MM.1S (cell line): ENCODE results near the gene RIF1.
A peak's percentile ranks its signal among the peaks of the same experiment; 100 is the strongest.

Experiments
- DNase-seq: peaks from one replicate; pipeline ENCODE4 v3.0.0-alpha.2; 2015
- H2AFZ ChIP-seq: fragments of 300-600 bp; sonication (generic); 2 replicates; pipeline ENCODE4 v1.6.0; 2016; ENCODE audit warnings: antibody characterized with exemption, low read length
- H3F3A ChIP-seq: fragments of 300-600 bp; sonication (generic); 2 replicates; pipeline ENCODE4 v1.6.1; 2016; ENCODE audit warnings: mild to moderate bottlenecking, antibody characterized with exemption, low read length, moderate library complexity, mixed read lengths; ENCODE audit not compliant: insufficient read depth
- H3K27ac ChIP-seq: fragments of 300-600 bp; sonication (generic); 2 replicates; pipeline ENCODE4 v1.5.1; 2016; ENCODE audit warnings: mild to moderate bottlenecking, low read length
- H3K27me3 ChIP-seq: fragments of 300-600 bp; sonication (generic); replicated peaks from 2 replicates; pipeline ENCODE4 v1.6.0; 2016; ENCODE audit warnings: low read length; ENCODE audit not compliant: insufficient read depth
- H3K36me3 ChIP-seq: fragments of 300-600 bp; sonication (generic); replicated peaks from 2 replicates; pipeline ENCODE4 v1.6.1; 2016; ENCODE audit warnings: mild to moderate bottlenecking, low read length, mixed read lengths; ENCODE audit not compliant: insufficient read depth
- H3K4me1 ChIP-seq: fragments of 300-600 bp; sonication (generic); 2 replicates; pipeline ENCODE4 v1.6.1; 2016; ENCODE audit warnings: low read length, mixed read lengths
- H3K4me2 ChIP-seq: fragments of 300-600 bp; sonication (generic); 2 replicates; pipeline ENCODE4 v1.6.0; 2016; ENCODE audit warnings: low read depth, low read length
- H3K4me3 ChIP-seq: fragments of 300-600 bp; sonication (generic); 2 replicates; pipeline ENCODE4 v1.5.1; 2016; ENCODE audit warnings: low read length, mixed read lengths
- H3K79me2 ChIP-seq: fragments of 300-600 bp; sonication (generic); 2 replicates; pipeline ENCODE4 v1.6.1; 2016; ENCODE audit warnings: mixed run types, low read length, mixed read lengths
- H3K9ac ChIP-seq: fragments of 300-600 bp; sonication (generic); 2 replicates; pipeline ENCODE4 v1.6.1; 2016; ENCODE audit warnings: low read length, mixed read lengths
- H3K9me2 ChIP-seq: fragments of 300-600 bp; sonication (generic); replicated peaks from 2 replicates; pipeline ENCODE4 v1.6.1; 2016; ENCODE audit warnings: mild to moderate bottlenecking, low read length, mixed read lengths; ENCODE audit not compliant: insufficient read depth
- H3K9me3 ChIP-seq: fragments of 300-600 bp; sonication (generic); replicated peaks from 2 replicates; pipeline ENCODE4 v1.6.1; 2016; ENCODE audit warnings: mild to moderate bottlenecking, low read length, mixed read lengths; ENCODE audit not compliant: insufficient read depth
- H4K20me1 ChIP-seq: fragments of 300-600 bp; sonication (generic); 2 replicates; pipeline ENCODE4 v1.6.1; 2016; ENCODE audit warnings: mild to moderate bottlenecking, low read length, moderate library complexity, mixed read lengths; ENCODE audit not compliant: insufficient read depth
- CTCF ChIP-seq: fragments of 300-600 bp; sonication (generic); IDR thresholded peaks from 2 replicates; pipeline ENCODE4 v1.5.1; 2016; ENCODE audit warnings: antibody characterized with exemption, low read length, mixed read lengths
- EZH2 ChIP-seq: fragments of 300-600 bp; sonication (generic); optimal IDR thresholded peaks from 2 replicates; pipeline ENCODE3; 2017; ENCODE audit warnings: low read depth, mild to moderate bottlenecking, antibody characterized with exemption, low read length, mixed read lengths
- EZH2phosphoT487 ChIP-seq: fragments of 300-600 bp; sonication (generic); IDR thresholded peaks from 2 replicates; pipeline ENCODE4 v1.6.1; 2018; ENCODE audit warnings: antibody characterized with exemption, low read length

The RIF1 gene

GRCh38 chr2:151409601-151410484, at the start of gene RIF1:
Gene RIF1 (plus strand): TSS chr2:151409902. CDS start chr2:151410424, 522 bp downstream.
- Histone ChIP-seq H3F3A (no peaks in the 10 kb centered on the region), H3K4me1 (peaks cover 10% of the 10 kb centered on the region; the same call in 1 of the 2 replicates), H3K27ac (peak within 1 kb of the TSS; percentile 84), H3K4me3 (peak within 1 kb of the TSS; percentile 99), H4K20me1 (0 out of 2 replicates have a peak, but pooled peaks cover 3% of the 10 kb centered on the region), H3K36me3 (peaks cover 12% of the 10 kb centered on the region), H3K9me3 (no peaks in the 10 kb centered on the region), H2AFZ (peak within 1 kb of the TSS; percentile 67), H3K9me2 (no peaks in the 10 kb centered on the region), H3K9ac (peak within 1 kb of the TSS; percentile 98), H3K4me2 (peak within 1 kb of the TSS; percentile 70), H3K27me3 (no peaks in the 10 kb centered on the region), H3K79me2 (peaks cover 51% of the 10 kb centered on the region)
- TF ChIP-seq EZH2phosphoT487 (no peak), CTCF (peak; percentile 54), EZH2 (no peak)
- DNase-seq: peak; percentile 84

- no peaks in the 10 kb centered on the region for H4K20me1 ChIP-seq
- no peaks in the 10 kb centered on the region for H3F3A ChIP-seq
- no peak for DNase-seq
- no peaks in the 10 kb centered on the region for H3K36me3 ChIP-seq
- TF ChIP-seq EZH2phosphoT487 (no peak), CTCF (no peak), EZH2 (no peak)
- no peak overlapping the region for H2AFZ ChIP-seq
- H3K4me2 ChIP-seq: no peak overlapping the region
- no peaks in the 10 kb centered on the region for H3K79me2 ChIP-seq
- no peak overlapping the region for H3K9ac ChIP-seq
- H3K4me1 ChIP-seq: no peaks in the 10 kb centered on the region
- no peak overlapping the region for H3K4me3 ChIP-seq
- no peaks in the 10 kb centered on the region for H3K9me2 ChIP-seq
- H3K27me3 ChIP-seq: no peaks in the 10 kb centered on the region
- no peaks in the 10 kb centered on the region for H3K9me3 ChIP-seq
- no peak overlapping the region for H3K27ac ChIP-seq
These were observed 47.9 kb upstream of the RIF1 start for GRCh38 chr2:151361674-151362370.

- Histone ChIP-seq H3K27me3 (no peaks in the 10 kb centered on the region), H3K9ac (no peak overlapping the region), H3F3A (no peaks in the 10 kb centered on the region), H3K4me1 (no peaks in the 10 kb centered on the region), H3K27ac (no peak overlapping the region), H3K9me2 (no peaks in the 10 kb centered on the region), H3K4me2 (no peak overlapping the region), H2AFZ (no peak overlapping the region), H3K9me3 (no peaks in the 10 kb centered on the region), H3K4me3 (no peak overlapping the region), H3K36me3 (no peaks in the 10 kb centered on the region), H4K20me1 (no peaks in the 10 kb centered on the region), H3K79me2 (no peaks in the 10 kb centered on the region)
- TF ChIP-seq CTCF (no peak), EZH2phosphoT487 (no peak)
- DNase-seq: no peak
These were observed 46.0 kb upstream of the RIF1 start for GRCh38 chr2:151363709-151364108.
